Measurements from ENCODE around the gene IL17C.

Gene IL17C

GRCh38 chr16:88651989-88652761, 13.8 kb downstream of the IL17C start:
- Histone ChIP-seq H3K4me1 (ENCODE audit: control insufficient read depth in 2 of 2, insufficient read depth in 2 of 2, low read length in 2 of 2) (peaks cover 12 to 19% of the 10 kb centered on the region in 2 donors), H3K9ac (ENCODE audit: low read depth in 1 of 2, low read length in 2 of 2) (peak overlapping the region in 1 of 2 donors; percentile 72), H3K27ac (ENCODE audit: low read depth in 2 of 2, low read length in 2 of 2) (peak overlapping the region; percentile 63 to 83), H3K4me3 (ENCODE audit: low read length in 2 of 2) (no peak overlapping the region), H3K27me3 (ENCODE audit: control insufficient read depth in 2 of 2, insufficient read depth in 2 of 2, low read length in 2 of 2) (no peaks in the 10 kb centered on the region), H3K36me3 (ENCODE audit: control insufficient read depth in 2 of 2, insufficient read depth in 2 of 2, low read length in 2 of 2) (peaks cover 9 to 18% of the 10 kb centered on the region in 2 donors), H3K9me3 (ENCODE audit: control insufficient read depth in 2 of 2, low read length in 2 of 2) (no peaks in the 10 kb centered on the region)

- Histone ChIP-seq H3K4me1 (ENCODE audit: control insufficient read depth in 2 of 2, insufficient read depth in 2 of 2, low read length in 2 of 2) (peaks cover 12 to 19% of the 10 kb centered on the region in 2 donors), H3K27me3 (ENCODE audit: control insufficient read depth in 2 of 2, insufficient read depth in 2 of 2, low read length in 2 of 2) (no peaks in the 10 kb centered on the region), H3K9ac (ENCODE audit: low read depth in 1 of 2, low read length in 2 of 2) (no peak overlapping the region), H3K9me3 (ENCODE audit: control insufficient read depth in 2 of 2, low read length in 2 of 2) (no peaks in the 10 kb centered on the region), H3K27ac (ENCODE audit: low read depth in 2 of 2, low read length in 2 of 2) (no peak overlapping the region), H3K4me3 (ENCODE audit: low read length in 2 of 2) (no peak overlapping the region), H3K36me3 (ENCODE audit: control insufficient read depth in 2 of 2, insufficient read depth in 2 of 2, low read length in 2 of 2) (peaks cover 11 to 18% of the 10 kb centered on the region in 2 donors)
These were observed 14.3 kb downstream of the IL17C start for GRCh38 chr16:88652762-88653063.

- Histone ChIP-seq H3K27me3 (ENCODE audit: control insufficient read depth in 2 of 2, insufficient read depth in 2 of 2, low read length in 2 of 2) (no peaks in the 10 kb centered on the region), H3K4me3 (ENCODE audit: low read length in 2 of 2) (no peak overlapping the region), H3K4me1 (ENCODE audit: control insufficient read depth in 2 of 2, insufficient read depth in 2 of 2, low read length in 2 of 2) (peaks cover 12 to 19% of the 10 kb centered on the region in 2 donors), H3K9me3 (ENCODE audit: control insufficient read depth in 2 of 2, low read length in 2 of 2) (no peaks in the 10 kb centered on the region), H3K9ac (ENCODE audit: low read depth in 1 of 2, low read length in 2 of 2) (no peak overlapping the region), H3K27ac (ENCODE audit: low read depth in 2 of 2, low read length in 2 of 2) (no peak overlapping the region), H3K36me3 (ENCODE audit: control insufficient read depth in 2 of 2, insufficient read depth in 2 of 2, low read length in 2 of 2) (peaks cover 14 to 18% of the 10 kb centered on the region in 2 donors)
These were observed 14.7 kb downstream of the IL17C start for GRCh38 chr16:88653101-88653500.

- H3K27me3 ChIP-seq (ENCODE audit: control insufficient read depth in 2 of 2, insufficient read depth in 2 of 2, low read length in 2 of 2) = no peaks in the 10 kb centered on the region
- no peak overlapping the region for H3K4me3 ChIP-seq (ENCODE audit: low read length in 2 of 2)
- H3K9ac ChIP-seq (ENCODE audit: low read depth in 1 of 2, low read length in 2 of 2) = no peak overlapping the region
- no peak overlapping the region for H3K27ac ChIP-seq (ENCODE audit: low read depth in 2 of 2, low read length in 2 of 2)
- H3K36me3 ChIP-seq (ENCODE audit: control insufficient read depth in 2 of 2, insufficient read depth in 2 of 2, low read length in 2 of 2) = peaks cover 17 to 18% of the 10 kb centered on the region in 2 donors
- H3K9me3 ChIP-seq (ENCODE audit: control insufficient read depth in 2 of 2, low read length in 2 of 2) = no peaks in the 10 kb centered on the region
- H3K4me1 ChIP-seq (ENCODE audit: control insufficient read depth in 2 of 2, insufficient read depth in 2 of 2, low read length in 2 of 2) = peaks cover 12 to 19% of the 10 kb centered on the region in 2 donors
These were observed 15.4 kb downstream of the IL17C start for GRCh38 chr16:88653596-88654362.

GRCh38 chr16:88654363-88655052, 16.1 kb downstream of the IL17C start:
- no peak overlapping the region for H3K27ac ChIP-seq (ENCODE audit: low read depth in 2 of 2, low read length in 2 of 2)
- no peak overlapping the region for H3K4me3 ChIP-seq (ENCODE audit: low read length in 2 of 2)
- H3K36me3 ChIP-seq (ENCODE audit: control insufficient read depth in 2 of 2, insufficient read depth in 2 of 2, low read length in 2 of 2) = peaks cover 17 to 18% of the 10 kb centered on the region in 2 donors
- H3K4me1 ChIP-seq (ENCODE audit: control insufficient read depth in 2 of 2, insufficient read depth in 2 of 2, low read length in 2 of 2) = peaks cover 7 to 16% of the 10 kb centered on the region in 2 donors
- H3K9me3 ChIP-seq (ENCODE audit: control insufficient read depth in 2 of 2, low read length in 2 of 2) = no peaks in the 10 kb centered on the region
- no peaks in the 10 kb centered on the region for H3K27me3 ChIP-seq (ENCODE audit: control insufficient read depth in 2 of 2, insufficient read depth in 2 of 2, low read length in 2 of 2)
- no peak overlapping the region for H3K9ac ChIP-seq (ENCODE audit: low read depth in 1 of 2, low read length in 2 of 2)

- H3K9ac ChIP-seq (ENCODE audit: low read depth in 1 of 2, low read length in 2 of 2) = no peak overlapping the region
- peaks cover 4 to 11% of the 10 kb centered on the region in 2 donors for H3K4me1 ChIP-seq (ENCODE audit: control insufficient read depth in 2 of 2, insufficient read depth in 2 of 2, low read length in 2 of 2)
- H3K36me3 ChIP-seq (ENCODE audit: control insufficient read depth in 2 of 2, insufficient read depth in 2 of 2, low read length in 2 of 2) = peaks cover 17 to 18% of the 10 kb centered on the region in 2 donors
- no peaks in the 10 kb centered on the region for H3K9me3 ChIP-seq (ENCODE audit: control insufficient read depth in 2 of 2, low read length in 2 of 2)
- no peak overlapping the region for H3K27ac ChIP-seq (ENCODE audit: low read depth in 2 of 2, low read length in 2 of 2)
- no peaks in the 10 kb centered on the region for H3K27me3 ChIP-seq (ENCODE audit: control insufficient read depth in 2 of 2, insufficient read depth in 2 of 2, low read length in 2 of 2)
- H3K4me3 ChIP-seq (ENCODE audit: low read length in 2 of 2) = no peak overlapping the region
These were observed 16.8 kb downstream of the IL17C start for GRCh38 chr16:88655053-88655732.

- peaks cover 17 to 18% of the 10 kb centered on the region in 2 donors for H3K36me3 ChIP-seq (ENCODE audit: control insufficient read depth in 2 of 2, insufficient read depth in 2 of 2, low read length in 2 of 2)
- no peak overlapping the region for H3K9ac ChIP-seq (ENCODE audit: low read depth in 1 of 2, low read length in 2 of 2)
- no peak overlapping the region for H3K4me3 ChIP-seq (ENCODE audit: low read length in 2 of 2)
- H3K27me3 ChIP-seq (ENCODE audit: control insufficient read depth in 2 of 2, insufficient read depth in 2 of 2, low read length in 2 of 2) = no peaks in the 10 kb centered on the region
- no peak overlapping the region for H3K27ac ChIP-seq (ENCODE audit: low read depth in 2 of 2, low read length in 2 of 2)
- H3K9me3 ChIP-seq (ENCODE audit: control insufficient read depth in 2 of 2, low read length in 2 of 2) = no peaks in the 10 kb centered on the region
- peaks cover 4 to 11% of the 10 kb centered on the region in 2 donors for H3K4me1 ChIP-seq (ENCODE audit: control insufficient read depth in 2 of 2, insufficient read depth in 2 of 2, low read length in 2 of 2)
These were observed 17.4 kb downstream of the IL17C start for GRCh38 chr16:88655733-88656281.

- Histone ChIP-seq H3K27me3 (ENCODE audit: control insufficient read depth in 2 of 2, insufficient read depth in 2 of 2, low read length in 2 of 2) (no peaks in the 10 kb centered on the region), H3K9me3 (ENCODE audit: control insufficient read depth in 2 of 2, low read length in 2 of 2) (no peaks in the 10 kb centered on the region), H3K4me1 (ENCODE audit: control insufficient read depth in 2 of 2, insufficient read depth in 2 of 2, low read length in 2 of 2) (peaks cover 0 to 8% of the 10 kb centered on the region in 2 donors), H3K9ac (ENCODE audit: low read depth in 1 of 2, low read length in 2 of 2) (no peak overlapping the region), H3K4me3 (ENCODE audit: low read length in 2 of 2) (no peak overlapping the region), H3K27ac (ENCODE audit: low read depth in 2 of 2, low read length in 2 of 2) (no peak overlapping the region), H3K36me3 (ENCODE audit: control insufficient read depth in 2 of 2, insufficient read depth in 2 of 2, low read length in 2 of 2) (peaks cover 17 to 18% of the 10 kb centered on the region in 2 donors)
These were observed 18.1 kb downstream of the IL17C start for GRCh38 chr16:88656291-88656980.

- H3K27me3 ChIP-seq (ENCODE audit: control insufficient read depth in 2 of 2, insufficient read depth in 2 of 2, low read length in 2 of 2) = no peaks in the 10 kb centered on the region
- H3K27ac ChIP-seq (ENCODE audit: low read depth in 2 of 2, low read length in 2 of 2) = no peak overlapping the region
- peaks cover 2 to 7% of the 10 kb centered on the region in 2 donors for H3K4me1 ChIP-seq (ENCODE audit: control insufficient read depth in 2 of 2, insufficient read depth in 2 of 2, low read length in 2 of 2)
- H3K9me3 ChIP-seq (ENCODE audit: control insufficient read depth in 2 of 2, low read length in 2 of 2) = no peaks in the 10 kb centered on the region
- H3K36me3 ChIP-seq (ENCODE audit: control insufficient read depth in 2 of 2, insufficient read depth in 2 of 2, low read length in 2 of 2) = peaks cover 17 to 18% of the 10 kb centered on the region in 2 donors
- no peak overlapping the region for H3K9ac ChIP-seq (ENCODE audit: low read depth in 1 of 2, low read length in 2 of 2)
- H3K4me3 ChIP-seq (ENCODE audit: low read length in 2 of 2) = no peak overlapping the region
These were observed 19.0 kb downstream of the IL17C start for GRCh38 chr16:88657371-88657770.

Measured in mucosa of rectum (tissue), 2 donors.